Right renal pelvis (tissue), 4 donors: ENCODE measurements around the gene TM4SF18. TPM values are rescaled to one million over a fixed set of nuclear protein-coding genes. Genes with fewer than 3 reads are reported as not detected.

Source experiments
- DNase-seq, 4 donors: peaks; one replicate each; pipeline ENCODE4 v3.0.0-alpha.2; 2013; ENCODE audit warnings: low read depth in 4 of 4, low spot score in 3 of 4, missing footprints in 1 of 4
- polyA plus RNA-seq, 4 donors: library from polyadenylated mRNA; unstranded; fragments of 120-200 nt; gene quantifications; one replicate each; pipeline ENCODE4 v1.2.1, GENCODE V29; 2013; ENCODE audit not compliant: insufficient read length in 4 of 4

Gene TM4SF18
- polyA plus RNA-seq, 4 donors, result 23.4 to 35.6 (median 32.7) TPM

DNA sequence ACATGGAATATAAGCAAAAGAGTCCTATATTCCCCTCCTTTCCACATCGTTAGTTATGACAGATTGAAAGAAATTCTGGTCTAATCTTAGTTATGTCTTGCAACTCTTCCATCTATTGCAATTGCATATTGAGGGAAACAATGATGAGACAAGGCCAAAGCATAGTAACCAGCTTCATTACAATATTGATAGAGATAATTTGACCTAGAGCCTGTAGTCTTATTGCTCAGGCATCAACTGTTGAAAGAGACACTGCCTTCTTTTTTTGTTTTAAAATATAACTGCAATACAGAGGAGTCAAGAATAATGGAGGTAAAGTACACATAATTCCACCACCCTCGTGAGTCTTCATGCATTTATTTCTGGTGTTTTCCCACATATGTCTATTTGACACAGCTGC, 2.0 kb downstream of the TM4SF18 start:
- no peak for DNase-seq

DNA sequence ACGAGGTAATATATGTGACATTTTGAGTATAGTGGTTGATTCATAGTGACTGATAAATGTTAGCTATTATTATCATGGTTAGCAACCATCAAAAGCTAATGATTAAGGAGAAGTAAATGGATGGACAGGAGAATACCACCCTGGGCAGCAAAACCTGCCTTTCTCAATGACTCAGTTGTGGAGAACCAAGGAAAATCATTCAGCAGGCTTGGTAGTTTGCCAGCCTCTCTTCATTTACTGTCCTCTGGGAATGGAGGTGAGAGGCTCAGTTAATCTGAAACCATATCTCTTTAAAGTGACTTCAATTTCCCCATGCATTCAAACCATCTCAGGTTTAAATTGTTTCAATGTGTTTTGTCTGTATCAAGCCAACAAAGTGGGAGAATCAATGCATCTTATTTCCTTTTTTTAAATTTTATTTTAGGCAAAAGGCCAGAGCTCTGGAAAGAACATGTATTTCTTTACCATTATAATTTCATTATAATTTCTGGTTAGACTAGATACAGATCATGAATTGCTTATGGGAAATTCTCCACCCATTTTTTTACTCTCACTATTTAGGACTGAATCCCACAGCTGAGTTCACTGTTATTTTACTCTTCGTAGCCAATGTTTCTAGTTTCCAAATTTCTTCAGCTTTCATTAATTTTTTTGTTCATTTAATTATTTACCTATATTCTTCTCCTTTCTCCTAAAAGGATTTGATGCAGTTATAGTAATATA, 2.7 kb downstream of the TM4SF18 start:
- no peak for DNase-seq

DNA sequence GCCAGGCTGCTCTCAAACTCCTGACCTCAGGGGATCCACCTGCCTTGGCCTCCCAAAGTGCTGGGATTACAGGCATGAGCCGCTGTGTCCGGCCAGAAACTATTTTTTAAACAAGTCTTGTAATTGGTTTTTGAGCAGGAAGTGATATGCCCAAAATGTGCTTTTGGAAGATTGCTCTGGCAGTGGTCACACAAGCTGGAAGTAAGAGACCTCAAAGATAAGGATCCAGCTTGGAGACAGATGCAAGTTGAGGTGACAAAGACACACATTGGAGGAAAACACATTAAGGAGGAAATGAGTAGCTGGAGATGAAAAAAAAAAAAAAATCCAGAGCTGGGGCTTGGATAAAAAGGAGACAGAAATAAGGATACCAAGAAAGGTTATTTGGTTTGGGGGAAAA, 6.3 kb downstream of the TM4SF18 start:
- no peak for DNase-seq

DNA sequence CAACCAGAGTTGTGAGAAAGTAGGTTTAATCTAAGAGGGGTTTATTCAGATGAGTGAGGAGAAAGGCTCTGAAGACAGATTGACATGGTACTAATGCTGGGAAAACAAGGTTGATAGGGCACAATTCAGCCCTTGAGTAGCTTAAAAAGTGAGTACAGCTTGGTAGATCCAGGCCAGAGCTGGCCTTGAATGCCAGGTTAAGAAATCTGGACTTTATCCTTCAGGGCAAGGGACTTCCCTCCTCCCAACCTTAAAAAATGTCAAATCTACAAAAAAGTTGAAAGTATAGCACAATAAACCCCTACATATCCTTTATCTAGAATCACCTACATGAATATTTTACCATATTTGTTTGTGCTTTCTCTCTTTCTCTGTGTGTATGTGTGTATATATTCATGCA, 7.9 kb downstream of the TM4SF18 start:
- DNase-seq, result no peak

DNA sequence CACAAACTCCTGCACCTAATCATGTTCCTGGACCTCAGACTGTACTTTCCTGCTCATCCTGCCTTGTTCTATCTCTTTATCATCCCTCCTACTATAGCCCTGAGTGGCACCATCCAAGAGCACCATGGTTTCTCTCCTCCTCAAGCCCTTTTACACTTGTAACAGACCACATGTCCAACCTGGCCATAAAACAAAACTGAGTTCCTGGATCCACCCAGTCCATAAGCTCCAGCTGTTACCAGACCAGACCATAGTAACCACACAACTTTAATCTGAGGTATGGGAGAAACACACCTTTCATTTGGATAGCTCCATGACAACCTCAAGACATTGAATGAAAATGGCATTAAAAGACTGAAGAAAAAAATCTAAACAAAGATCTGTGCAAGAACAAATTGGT, 9.1 kb downstream of the TM4SF18 start:
- no peak for DNase-seq

DNA sequence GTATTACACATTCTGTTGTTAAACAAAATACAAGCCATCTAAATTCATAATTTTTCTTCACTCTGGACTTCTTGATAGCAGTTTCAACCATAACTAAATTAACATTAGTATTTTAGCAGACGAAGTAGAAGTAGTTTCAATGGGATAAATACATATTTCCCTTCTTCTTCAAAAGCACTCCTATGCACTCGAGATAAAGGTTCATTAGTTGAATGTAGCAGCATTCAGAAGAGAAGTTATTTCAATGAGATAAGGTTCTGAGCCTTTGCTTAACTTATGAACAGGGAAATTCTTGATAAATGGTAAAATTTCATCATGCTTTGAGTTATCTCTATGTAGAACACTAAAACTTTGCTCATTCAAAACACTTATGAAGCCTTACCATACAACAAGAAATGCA, 11.8 kb downstream of the TM4SF18 start:
- DNase-seq, result no peak

DNA sequence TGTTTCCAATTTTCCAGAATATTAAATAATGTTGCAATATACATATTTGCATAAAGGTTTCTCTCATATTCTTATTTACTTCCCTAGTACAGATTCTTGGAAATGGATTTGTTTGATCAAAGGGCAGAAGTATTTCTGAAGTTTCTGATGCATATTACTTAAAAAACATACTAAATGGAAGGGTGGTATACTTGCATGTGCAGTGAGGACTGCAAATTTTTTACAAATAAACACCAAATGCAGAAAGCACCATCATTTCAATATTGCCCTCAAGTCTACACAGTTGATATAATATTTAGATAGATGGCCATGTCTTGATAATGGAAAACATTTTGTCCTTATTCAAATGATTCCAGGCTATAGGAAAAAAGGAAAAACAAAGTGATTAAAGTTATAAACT, 12.3 kb downstream of the TM4SF18 start:
- DNase-seq, result no peak

DNA sequence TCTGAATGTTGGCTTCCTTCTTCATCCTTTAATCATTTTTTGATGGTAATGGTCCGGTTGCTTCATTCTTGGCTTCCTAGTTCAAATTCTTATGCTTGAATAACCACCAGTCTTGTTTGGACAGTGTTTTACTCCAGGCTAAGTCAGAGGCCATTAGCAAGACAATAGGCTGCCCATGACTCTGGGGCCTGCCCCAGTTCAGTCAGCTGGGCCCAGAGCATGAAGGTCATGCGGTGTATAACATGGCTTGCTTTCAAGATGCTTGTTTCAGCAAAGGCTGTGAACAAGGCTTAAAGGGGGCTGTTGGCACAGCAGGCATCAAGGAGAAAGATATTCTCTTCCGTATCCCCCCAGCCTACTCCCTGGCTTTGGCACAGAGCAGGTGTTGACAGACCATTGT, 13.7 kb downstream of the TM4SF18 start:
- DNase-seq, result no peak

DNA sequence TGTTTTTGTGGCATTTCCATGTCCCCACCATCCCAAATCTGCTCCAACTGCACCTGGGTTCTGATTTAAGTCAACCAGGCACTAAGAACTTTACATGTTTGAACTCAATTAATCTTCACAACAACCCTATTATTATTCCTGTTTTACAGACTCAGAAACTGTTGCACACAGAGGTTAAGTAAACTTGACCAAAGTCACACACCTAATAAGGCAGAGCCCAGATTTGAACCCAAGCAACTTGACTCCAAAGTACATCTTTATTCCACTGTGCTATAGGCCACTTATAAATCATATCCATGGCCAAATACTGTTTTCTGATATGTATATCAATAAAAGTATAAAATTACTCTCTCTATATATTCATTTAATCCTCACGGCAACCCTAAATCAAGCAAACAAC, 16.4 kb downstream of the TM4SF18 start:
- DNase-seq, result no peak

DNA sequence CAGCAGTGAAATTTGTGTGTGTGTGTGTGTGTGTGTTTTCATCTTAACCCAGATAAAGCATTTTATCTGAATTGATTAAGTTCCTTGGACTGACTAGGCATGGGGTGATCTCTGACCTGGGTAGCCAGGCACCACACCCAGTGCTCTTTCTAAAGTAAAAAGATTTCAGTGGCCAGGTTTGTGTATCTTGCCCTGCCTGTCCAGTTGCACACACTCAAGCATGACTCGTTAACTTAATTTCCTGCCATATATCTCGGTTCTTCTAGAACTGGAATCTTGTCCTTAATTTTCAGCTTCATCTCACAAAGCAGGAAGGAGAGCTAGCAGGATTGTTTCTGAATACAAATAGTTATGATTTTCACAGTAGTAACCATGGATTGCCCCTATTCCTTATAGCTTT, 17.0 kb downstream of the TM4SF18 start:
- no peak for DNase-seq

DNA sequence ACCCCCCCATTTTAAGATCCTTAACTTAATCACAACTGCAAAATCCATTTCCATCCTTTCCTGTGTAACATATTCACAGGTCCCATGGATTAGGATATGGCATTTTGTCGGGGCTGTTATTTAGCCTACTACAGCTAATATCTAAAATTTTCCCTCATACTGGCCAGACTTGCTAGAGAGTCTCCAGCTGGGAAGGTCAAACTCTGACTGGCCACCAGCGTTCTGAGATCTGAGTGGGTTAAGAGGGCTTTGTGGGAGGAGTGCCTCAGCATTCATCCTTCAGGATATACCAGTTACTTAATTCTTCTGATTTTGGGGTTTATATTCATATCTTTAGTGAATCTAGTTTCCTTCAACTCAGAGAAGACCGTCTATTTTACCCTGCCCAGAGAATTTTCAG, 17.7 kb downstream of the TM4SF18 start:
- no peak for DNase-seq

DNA sequence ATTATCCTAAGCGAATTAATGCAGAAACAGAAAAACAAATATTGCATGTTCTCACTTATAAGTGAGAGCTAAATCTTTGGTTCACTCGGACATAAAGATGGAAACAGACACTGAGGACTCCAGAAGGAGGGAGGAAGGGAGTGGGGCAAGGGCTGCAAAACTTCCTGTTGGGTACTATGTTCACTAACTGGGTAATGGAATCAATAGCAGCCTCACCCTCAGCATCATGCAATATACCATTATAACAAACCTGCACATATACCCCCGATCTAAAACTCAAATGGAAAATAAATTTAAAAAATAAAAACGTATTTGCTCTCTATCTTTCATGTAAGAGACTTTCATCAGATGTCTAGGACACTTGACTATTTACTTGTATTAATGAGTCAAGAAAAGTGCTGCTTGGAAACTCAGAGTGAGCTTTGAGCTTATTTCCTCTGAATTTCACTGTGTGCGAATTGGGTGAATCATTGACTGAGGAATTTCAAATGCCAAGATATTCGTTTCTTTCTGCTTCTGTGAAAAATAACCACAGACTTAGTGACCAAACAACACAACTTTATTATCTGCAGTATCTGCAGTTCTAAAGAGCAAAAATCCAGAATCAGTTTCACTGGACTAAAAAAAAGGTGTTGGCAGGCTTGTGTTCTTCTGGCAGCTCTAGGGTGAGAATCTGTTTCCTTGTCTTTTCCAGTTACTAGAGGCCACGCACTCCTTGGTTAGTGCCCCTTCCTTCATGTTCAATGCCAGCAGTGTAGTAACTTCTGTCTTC, 18.4 kb downstream of the TM4SF18 start:
- DNase-seq, result no peak

DNA sequence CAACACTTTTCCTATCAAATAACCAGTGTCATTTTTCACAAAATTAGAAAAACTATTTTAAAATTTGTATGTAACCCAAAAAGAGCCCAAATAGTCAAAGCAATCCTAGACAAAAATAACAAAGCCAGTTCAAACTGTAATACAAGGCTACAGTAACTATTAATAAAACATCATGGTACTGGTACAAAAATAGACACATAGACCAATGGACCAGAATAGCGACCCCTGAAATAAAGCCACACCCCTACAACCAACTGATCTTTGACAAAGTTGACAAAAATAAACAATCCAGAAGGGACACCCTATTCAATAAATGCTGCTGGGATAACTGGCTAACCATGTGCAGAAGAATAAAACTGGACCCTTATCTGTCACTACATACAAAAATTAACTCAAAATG, 19.9 kb downstream of the TM4SF18 start:
- DNase-seq, result no peak

DNA sequence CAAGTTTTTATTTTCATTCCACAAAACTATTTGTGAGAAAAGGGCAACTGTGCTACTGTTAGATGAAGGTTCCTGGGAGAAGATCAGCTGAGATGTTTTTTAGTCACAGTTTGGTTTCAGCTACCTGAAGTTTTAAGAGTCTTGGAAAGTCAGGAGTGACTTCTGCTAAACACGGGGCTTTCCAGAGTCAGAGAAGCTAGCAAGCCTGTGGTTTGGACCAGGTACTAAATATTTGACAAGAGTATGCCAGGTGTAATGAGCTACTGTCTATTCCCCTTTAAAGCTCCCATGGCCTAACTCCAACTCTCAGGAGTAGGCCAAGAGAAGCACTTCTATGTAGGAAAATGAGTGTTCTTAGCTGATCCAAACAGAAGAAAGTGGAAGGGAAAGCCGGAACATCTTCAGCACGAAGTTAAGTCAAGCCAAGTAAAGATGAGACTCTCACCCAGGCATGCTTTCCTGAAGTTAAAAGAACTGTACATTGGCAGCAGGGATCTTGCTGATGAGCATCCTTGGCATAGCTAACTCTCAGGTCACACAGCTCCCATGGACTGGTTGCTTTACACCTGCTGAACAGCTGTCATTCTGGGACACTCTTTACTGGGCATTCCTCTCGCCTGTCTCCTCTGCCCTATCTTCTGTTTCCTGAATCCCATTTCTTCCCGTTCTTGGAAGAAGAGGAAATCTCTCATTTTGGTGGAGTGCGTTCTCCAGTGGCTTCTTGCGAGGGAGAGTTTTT, 22.5 kb downstream of the TM4SF18 start:
- DNase-seq, result no peak

DNA sequence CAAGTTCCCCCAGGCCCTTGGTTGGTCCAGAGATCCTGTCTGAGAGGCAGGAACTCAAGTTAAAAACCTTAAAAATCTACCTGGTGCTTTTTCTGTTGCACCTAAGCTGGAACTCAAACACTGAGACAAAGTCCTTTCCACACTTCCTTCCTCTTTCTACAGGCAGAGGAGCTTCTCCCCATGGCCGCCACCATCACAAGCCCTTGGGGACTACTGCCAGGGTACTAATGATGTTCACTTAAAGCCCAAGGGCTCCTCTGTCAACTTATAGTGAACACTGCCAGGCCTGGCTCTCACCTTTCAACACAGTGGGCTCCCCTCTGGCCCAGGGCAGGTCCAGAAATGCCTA, 26.0 kb downstream of the TM4SF18 start:
- DNase-seq, result no peak

DNA sequence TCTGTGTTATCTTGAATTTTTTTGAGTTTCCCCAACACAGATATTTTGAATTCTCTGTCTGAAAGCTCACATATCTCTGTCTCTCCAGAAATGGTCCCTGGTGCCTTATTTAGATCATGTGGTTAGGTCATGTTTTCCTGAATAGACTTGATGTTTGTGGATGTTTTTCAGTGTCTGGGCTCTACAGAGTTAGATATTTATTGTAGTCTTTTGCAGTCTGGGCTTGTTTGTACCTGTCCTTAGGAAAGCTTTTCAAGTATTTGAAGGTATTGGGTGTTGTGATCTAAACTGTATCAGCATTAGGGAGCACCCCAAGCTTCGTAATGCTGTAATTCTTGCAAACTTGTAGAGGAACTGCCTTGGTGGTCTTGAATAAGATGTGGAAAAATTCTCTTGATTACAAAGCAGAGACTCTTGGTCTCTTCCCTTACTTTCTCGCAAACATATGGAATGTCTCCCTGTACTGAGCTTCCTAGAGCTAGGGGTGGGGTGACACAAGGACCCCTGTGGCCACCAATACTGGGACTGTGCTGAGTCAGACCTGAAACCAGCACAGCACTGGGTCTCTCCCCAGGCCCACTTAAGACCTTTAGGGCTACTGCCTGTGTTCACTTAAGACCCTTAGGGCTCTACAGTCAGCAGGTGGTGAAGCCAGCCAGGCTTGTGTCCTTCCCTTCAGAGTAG, 26.5 kb downstream of the TM4SF18 start:
- DNase-seq, result no peak

DNA sequence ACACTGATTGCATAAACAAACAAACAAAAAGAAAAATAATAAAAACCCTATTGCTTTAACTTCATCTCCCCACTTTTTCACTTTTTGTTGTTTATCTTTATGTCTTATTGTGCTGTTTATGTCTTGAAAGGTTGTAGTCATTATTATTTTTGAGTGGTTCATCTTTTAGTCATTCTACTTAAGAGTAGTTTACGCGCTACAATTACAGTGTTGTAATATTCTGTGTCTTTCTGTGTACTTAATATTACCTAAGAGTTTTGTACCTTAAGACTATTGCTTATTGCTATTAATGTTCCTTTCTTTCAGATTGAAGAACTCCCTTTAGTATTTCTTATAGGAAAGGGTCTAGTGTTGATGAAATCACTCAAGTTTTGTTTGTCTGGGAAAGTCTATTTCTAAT, 28.1 kb downstream of the TM4SF18 start:
- DNase-seq, result no peak

DNA sequence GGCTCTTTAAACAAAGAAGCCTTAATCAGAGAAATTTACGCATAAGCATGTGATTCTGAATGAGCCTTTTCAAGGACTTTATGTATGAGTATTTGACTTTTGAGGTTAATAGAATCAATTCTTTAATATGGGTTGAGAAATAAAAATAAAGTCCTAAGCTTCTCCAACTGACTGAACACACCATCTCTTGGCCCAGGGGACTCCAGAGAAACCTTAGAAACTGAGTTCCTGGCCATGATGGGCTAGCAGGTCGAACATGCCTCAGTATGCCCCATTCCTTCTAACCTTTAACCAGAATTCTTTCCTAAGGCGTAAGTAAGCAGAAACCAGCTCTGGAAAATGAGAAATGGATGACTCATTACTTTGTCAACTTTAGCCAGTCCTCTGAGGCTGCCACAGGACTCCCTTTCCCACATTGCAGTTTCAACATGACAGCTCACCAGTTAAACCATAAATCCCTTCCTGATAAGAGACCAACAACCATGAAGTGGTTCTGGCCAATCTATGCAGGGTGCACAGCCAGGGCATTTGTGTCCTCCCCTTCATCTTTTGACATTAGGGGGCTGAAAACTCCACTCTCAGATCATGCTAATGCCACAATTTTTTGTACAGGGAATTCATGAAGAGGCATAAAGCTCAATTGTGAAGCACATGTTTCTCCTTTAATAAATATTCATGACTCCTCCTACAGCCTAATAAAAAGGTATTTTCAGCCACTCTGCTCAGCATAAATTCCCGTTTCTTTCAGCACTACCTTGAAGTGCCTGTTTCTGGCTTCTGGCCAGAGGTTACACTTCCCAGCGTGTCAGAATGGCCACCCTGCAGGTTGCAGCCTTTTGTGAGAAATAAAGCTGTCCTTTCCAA, 33.3 kb downstream of the TM4SF18 start:
- peak; percentile 31 to 55 (median 37) for DNase-seq

DNA sequence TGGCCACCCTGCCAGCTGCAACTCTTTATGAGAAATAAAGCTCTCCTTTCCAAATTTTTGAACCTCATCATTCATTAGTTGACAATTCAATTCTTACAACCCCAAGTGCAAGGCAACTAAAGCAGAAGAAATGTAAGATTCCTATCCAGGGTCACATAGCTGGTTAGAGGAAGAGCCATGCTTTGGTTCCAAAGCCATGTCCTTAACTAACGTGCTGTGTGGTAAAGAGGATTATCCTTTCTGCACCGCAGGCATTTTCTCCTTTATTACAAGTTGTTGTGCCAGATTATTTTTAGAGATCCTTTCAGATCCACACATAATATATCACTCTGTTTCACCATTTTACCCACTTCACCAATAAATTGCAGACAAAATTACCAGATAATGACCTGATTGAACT, 36.5 kb downstream of the TM4SF18 start:
- no peak for DNase-seq

DNA sequence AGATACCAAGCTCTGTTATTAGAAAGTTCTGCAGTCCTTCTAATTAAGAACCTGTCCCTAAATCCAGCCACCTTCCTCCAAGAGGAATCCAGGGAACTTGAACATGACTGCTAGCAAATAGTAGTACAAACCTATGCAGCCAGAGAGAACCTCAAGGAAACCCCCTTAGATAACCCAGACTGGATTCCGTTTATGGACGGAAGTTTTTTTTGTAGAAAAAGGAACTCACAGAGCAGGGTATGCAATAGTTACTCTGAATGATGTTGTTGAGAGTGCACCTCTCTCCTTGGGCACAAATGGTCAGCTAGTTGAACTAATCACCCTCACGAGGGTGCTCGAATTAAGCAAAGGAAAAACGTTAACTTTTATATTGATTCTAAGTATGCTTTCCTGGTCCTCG, 40.8 kb downstream of the TM4SF18 start:
- no peak for DNase-seq
